Measurements from ENCODE around the gene SPAG8. TPM values are rescaled to one million over a fixed set of nuclear protein-coding genes. Genes with fewer than 3 reads are reported as not detected.

SPAG8 gene
- total RNA-seq, 1 donor from 2014 or later = 1.2 TPM

DNA sequence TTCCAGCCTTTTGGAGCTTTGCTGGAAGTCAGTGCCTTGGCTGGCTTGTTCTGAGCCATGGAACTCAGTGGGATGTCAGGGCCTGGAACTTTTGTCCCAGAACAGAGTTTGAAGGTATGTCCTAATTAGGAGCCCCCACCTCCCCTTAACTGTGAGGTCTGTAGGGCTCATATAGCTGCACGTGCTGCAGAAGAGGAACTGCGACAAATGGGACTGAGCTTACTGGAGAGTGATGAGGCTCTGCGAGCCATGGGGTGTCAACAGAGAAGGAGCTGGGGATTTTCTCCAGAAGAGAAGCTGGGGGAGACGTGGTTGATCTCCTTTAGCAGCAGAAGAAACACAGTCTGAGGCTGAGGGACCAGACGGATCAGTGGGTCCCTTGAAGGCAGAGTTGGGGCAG, 27.9 kb upstream of the SPAG8 start:
- DNase-seq = no peak

DNA sequence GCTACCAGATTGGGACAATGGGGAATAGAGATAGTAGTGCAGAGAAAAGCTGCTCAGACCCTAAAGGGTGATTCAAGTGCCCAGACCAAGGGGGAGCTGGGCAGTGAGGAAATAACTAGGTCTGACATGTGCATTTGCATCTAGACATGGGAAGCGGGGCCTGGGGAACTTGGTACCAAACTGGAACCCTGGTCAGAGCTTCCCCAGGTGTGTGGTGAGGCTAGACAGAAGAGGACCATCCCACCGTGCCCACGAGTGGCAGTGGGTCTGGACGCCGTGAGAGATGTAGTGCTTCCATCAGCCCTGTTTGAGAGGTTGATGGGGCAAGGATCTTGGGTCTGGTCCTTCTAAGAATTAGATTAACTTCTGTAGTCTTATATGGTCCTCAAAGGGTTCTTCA, 24.5 kb upstream of the SPAG8 start:
- no peak for DNase-seq

GRCh38 chr9:35835766-35836165, 23.7 kb upstream of the SPAG8 start:
- DNase-seq = no peak

DNA sequence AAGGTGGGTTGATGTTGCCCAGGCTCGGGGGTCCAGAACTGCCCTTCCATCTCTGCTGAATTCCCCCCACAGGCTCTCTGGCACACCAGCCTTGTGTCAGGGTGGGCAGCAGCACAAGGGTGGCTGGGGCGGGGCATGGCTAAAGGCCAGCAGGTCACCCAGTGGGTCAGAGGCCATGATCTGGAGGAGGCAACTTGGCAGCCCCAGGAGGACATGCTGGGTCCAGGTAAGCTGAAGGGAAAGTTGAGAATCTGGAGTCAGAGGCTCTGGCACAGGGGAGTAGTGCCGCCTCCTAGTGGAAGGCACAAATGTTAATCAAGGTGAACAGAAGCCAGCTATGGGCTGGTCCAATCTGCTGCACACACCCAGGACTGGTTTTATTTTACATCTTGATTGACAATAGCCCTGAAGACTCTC, 23.2 kb upstream of the SPAG8 start:
- no peak for DNase-seq

- DNase-seq = no peak
Measured at GRCh38 chr9:35834260-35835215, 22.5 kb upstream of the SPAG8 start.

GRCh38 chr9:35832814-35833213, 20.8 kb upstream of the SPAG8 start:
- no peak for DNase-seq

DNA sequence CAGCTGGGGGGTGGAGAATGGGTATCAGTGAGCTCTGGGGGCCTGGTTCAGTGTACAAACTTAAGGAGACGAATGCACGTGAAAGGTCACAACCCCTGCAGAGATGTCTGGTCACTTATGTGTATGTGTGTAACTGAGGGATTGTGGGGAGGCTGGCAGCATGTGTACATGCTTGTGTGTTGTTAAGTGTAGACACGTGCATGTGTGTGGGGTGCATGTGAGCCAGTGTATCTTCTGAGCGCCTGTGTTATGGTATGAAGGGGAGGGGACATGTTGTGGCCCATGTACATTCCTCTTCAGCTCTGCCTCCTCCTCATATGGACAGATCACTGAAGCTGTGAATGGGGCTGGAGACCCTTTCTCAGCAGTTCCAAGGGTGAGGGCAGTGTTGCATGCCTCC, 19.0 kb upstream of the SPAG8 start:
- no peak for DNase-seq

GRCh38 chr9:35829764-35830096, 17.7 kb upstream of the SPAG8 start:
- peak; percentile 42 for DNase-seq

- peak; percentile 92 for DNase-seq
Measured at GRCh38 chr9:35829084-35829763, 17.2 kb upstream of the SPAG8 start, which contains the start of gene TMEM8B. TSS of gene TMEM8B (plus strand) at chr9:35829228. CDS start at chr9:35829448, 220 bp downstream.

GRCh38 chr9:35828716-35829083, 16.6 kb upstream of the SPAG8 start, which contains the start of gene FAM221B:
TSS of gene FAM221B (minus strand) at chr9:35828732. CDS start at chr9:35826161, 2,571 bp downstream.
- no peak for DNase-seq

GRCh38 chr9:35827486-35827885, 15.4 kb upstream of the SPAG8 start:
- no peak for DNase-seq

DNA sequence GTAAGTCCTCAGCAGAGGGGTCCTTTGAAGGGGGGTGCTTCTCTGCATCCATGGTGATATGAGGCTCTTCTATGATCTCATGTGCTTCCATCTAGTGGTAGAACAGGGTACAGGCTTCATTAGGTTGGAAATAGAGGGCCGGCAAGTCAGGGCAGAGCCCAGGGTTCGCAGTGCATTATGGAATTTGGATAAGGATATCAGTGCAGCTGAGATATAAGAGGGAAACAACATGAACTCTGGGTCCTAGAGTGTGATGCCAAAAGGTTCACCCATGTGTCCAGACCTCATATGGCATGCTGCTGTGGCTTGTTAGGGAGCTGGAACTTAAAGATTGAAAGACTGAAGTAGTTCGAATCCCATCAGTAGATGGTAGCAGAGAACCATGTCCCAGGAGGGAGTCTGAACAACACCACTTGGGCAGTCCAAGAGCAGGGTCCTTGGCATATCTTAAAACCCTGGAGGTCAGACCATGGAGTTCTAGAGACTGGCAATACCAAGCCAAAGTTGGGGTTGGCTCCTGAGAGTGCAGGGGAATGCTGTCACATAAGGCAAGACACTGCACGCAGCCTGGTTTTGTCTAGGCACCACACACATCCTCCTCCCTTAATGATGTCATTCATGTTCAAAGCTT, 14.1 kb upstream of the SPAG8 start:
- peak; percentile 26 for DNase-seq

DNA sequence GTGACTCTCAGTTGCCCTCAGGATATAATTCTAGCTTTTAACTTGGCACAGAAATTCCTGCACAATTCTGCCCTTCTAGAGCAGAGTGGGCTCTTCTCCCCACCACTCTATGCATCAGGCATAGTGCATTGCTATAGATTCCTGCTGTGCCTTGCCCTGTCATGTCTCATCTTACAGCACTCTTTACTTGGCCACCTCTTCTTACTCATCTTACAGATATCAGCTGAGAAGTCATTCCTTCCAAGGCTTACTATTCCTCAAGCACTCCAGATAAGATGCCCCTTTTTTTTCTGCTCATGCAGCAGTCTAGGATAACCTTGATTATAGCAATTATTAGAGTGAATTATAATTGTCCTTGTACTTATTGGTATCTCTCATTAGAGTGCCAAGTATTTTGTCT, 10.9 kb upstream of the SPAG8 start:
- no peak for DNase-seq

DNA sequence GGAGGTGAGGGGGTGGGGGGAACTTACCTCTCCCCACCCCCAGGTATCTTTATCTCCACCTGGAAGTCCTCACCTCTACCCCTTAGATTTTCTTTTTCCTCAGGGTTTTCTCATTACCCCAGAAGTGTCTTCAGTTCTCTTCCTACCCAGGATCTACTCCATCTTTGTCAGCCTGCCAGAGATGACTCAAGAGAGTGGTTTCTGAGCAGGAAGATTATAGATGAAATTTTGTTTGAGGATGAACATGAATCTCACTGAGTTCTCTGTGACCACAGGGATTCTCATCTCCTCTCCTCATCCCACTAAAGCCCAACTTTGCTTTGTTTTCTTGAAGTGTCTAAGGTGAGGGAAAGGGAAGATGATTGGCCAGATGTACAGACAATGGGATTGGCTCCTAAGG, 8.0 kb upstream of the SPAG8 start:
- DNase-seq = no peak

- no peak for DNase-seq
Measured at GRCh38 chr9:35818341-35818740, 6.3 kb upstream of the SPAG8 start.

DNA sequence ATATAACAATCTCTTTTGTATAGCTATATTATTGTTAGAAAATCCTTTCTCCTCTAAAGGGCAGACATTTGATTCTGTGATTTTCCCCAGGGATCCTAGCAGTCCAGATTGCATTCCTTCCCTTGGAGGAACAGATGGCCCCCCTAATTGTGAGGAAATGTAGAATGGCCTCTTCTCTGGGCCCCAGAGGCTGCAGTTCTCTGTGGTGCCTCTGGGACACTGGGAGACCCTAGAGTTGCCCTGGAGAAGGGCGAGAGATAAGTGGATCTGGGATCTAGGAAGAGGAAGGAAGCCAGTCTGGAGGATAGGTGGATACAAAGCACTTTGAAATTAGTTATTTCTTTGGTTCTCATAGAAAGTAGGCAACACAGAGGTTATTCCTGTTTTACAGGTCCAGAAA, 4.6 kb upstream of the SPAG8 start:
- no peak for DNase-seq

- DNase-seq = peak; percentile 99
Measured at GRCh38 chr9:35814841-35815543, 2.9 kb upstream of the SPAG8 start, which contains the start of gene HINT2. TSS of gene HINT2 (minus strand) at chr9:35815042. CDS start at chr9:35814979, 63 bp downstream.

DNA sequence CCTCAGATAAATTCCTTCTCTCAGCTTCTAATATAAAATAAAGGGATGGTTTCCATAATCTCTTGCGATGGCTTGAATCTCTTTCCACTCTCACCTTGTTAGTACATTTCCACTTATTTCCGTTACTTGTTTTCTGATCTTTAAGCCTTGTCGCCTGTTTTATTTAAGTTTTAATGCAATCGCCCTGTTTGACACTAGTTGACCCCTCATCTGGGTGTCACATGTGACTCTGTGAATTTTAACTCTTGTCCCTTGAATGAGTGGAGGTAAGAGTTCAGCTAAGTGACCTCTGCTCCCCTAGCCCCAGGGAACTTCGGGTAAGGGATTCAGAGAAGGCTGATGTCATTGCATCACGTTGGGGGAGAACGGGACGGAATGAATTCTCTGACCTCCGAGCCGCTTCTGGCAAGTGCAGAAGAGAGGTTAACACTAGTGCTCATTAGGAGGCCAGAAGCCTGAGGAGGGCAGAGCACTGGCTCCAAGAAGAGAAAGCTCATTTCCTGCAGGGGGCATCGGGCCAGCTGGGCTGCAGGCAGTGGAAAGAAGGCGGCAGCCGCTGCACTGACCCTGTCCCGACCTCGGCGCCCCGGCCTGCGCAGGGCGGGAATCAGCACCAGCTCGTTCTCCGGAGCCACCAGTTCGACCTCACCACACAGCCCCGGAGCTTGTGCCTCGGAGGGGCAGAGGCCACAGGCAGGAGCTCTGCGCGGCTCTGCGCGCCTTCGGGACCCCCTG, 2.2 kb upstream of the SPAG8 start:
- no peak for DNase-seq

DNA sequence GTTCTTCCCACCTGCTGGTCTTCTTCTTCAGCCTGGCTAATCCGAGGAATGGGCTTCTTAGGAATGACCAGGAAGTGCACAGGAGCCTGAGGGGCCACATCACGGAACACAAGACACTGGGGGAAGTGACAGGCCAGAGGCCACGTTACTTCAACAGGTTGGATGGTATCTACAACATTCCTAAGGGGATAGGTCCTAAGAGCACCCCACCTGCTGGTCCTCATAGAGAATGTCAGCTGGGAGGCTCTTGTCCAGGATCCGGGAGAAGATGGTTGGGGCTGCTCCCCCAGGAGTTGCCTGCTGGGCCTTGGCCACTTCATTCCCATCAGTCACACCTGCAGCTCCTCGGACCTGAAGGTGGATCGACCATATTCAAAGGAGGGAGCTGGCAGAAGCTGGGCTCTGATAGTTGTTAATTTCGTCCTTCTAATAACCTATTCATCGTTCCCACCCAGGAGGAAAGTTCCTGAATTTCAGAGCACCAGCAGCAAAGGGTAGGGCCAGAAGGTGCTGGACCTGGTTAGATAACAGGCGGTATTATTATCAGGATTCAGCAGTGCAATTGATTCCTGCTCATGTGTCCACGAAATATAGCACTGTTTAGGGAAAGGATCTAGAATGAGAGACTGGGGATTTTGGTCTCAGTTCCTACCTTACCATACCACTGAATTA, 1.5 kb upstream of the SPAG8 start:
- no peak for DNase-seq

DNA sequence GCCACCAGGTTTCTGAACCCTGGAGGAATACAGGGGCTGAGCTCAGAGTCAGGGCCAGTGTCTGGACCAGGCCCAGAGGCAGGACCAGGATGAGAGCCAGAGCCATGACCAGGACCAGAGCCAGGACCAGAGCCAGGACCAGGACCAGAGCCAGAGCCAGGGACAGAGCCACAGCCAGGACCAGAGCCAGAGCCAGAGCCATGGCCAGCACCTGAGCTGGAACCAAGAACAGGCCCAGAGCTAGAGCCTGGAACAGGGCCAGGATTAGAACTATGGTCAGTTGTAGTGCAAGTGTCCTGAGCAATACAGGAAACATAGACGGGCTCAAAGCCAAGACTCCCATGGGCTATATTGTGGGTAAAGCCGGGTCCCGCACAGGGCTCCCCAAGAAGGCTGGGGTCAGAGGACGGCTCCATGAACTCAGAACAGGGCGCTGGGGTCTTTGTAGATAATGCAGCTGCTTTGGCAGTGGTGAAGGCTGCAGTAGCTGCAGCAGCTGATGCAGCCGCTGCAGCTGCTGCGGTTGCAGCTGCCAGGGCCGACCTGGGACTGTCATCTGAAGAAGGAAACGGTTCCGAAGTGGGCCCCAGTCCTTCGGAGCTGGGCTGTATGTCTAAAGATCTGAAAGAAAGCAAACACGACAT, 559 bp downstream of the SPAG8 start:
- DNase-seq = no peak
